Measurements from ENCODE around the gene C20orf202.

The C20orf202 gene

DNA sequence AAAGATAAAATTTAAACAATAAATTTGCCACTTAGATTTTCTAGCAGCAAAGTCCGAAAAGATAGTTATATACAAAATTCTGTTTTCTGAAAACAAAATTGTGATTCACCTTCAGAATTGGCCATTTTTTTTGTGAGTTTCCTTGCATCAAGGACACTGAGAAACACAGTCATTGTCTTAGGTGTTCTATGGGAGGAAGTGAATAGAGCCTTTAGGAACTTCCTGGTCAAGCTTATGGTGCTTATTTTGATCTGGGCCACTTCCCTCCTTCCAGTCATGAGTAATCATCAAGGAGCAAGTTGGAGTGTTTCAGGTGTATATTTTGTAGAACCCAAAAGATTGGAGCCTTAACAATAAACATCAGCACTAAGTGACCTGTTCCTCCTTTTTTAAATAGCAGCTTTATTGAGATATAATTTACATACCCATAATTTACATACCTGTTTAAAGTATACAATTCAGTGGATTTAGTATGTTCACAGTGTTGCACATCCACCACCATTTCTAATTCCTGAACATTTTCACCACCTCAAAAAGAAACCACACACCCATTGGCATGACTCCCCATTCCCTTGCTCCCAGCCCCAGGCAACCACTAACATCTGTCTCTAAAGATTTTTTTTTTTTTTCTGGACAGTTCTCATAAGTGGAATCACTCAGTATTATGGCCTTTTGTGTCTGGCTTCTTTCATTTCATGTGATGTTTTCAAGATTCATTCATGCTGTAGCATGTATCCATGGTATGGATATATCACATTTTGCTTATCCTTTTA is 36.1 kb upstream of the C20orf202 start:
- DNase-seq (ENCODE audit: extremely low read depth, insufficient read length) = no peak
- peaks cover 46% of the 10 kb centered on the region for H3K36me3 ChIP-seq (ENCODE audit: control insufficient read depth, insufficient read depth, low read length)

DNA sequence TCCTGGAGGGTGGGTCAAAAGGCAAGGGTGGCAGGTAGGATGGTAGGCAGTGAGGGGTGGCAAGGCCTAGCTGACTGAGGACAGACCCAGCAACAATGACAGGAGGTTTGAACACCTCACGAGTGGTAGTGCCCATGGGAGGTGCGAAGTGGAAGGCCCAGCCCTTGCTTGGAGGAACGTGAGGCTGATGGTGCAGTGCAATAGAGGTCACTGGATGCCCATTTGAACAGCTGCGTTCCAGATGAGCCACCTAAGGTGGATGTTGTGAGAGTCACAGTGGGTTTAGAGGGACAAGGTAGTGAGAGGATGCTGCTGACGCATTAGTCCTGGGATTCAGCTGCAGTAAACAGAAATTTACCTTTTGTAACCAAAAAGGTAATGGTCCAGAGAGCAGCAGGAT is 34.0 kb upstream of the C20orf202 start:
- Histone ChIP-seq H3K36me3 (ENCODE audit: control insufficient read depth, insufficient read depth, low read length) (peaks cover 40% of the 10 kb centered on the region), H3K4me3 (replicated peaks; ENCODE audit: low read depth, low read length) (no peak overlapping the region), H3K27me3 (replicated peaks; ENCODE audit: control insufficient read depth, insufficient read depth, low read length) (no peaks in the 10 kb centered on the region)
- DNase-seq (ENCODE audit: extremely low read depth, insufficient read length) = no peak
- TF ChIP-seq, protein P1, sequence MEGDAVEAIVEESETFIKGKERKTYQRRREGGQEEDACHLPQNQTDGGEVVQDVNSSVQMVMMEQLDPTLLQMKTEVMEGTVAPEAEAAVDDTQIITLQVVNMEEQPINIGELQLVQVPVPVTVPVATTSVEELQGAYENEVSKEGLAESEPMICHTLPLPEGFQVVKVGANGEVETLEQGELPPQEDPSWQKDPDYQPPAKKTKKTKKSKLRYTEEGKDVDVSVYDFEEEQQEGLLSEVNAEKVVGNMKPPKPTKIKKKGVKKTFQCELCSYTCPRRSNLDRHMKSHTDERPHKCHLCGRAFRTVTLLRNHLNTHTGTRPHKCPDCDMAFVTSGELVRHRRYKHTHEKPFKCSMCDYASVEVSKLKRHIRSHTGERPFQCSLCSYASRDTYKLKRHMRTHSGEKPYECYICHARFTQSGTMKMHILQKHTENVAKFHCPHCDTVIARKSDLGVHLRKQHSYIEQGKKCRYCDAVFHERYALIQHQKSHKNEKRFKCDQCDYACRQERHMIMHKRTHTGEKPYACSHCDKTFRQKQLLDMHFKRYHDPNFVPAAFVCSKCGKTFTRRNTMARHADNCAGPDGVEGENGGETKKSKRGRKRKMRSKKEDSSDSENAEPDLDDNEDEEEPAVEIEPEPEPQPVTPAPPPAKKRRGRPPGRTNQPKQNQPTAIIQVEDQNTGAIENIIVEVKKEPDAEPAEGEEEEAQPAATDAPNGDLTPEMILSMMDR (IDR thresholded peaks at IDR 0.05; ENCODE audit: insufficient read depth, low read length, poor library complexity, severe bottlenecking) = no peak

More for the DNA sequence above, 36.1 kb upstream of the C20orf202 start:
- TF ChIP-seq, protein P1 (IDR thresholded peaks at IDR 0.05; ENCODE audit: insufficient read depth, low read length, poor library complexity, severe bottlenecking) = no peak
- Histone ChIP-seq H3K4me3 (replicated peaks; ENCODE audit: low read depth, low read length) (no peak overlapping the region), H3K27me3 (replicated peaks; ENCODE audit: control insufficient read depth, insufficient read depth, low read length) (no peaks in the 10 kb centered on the region)

DNA sequence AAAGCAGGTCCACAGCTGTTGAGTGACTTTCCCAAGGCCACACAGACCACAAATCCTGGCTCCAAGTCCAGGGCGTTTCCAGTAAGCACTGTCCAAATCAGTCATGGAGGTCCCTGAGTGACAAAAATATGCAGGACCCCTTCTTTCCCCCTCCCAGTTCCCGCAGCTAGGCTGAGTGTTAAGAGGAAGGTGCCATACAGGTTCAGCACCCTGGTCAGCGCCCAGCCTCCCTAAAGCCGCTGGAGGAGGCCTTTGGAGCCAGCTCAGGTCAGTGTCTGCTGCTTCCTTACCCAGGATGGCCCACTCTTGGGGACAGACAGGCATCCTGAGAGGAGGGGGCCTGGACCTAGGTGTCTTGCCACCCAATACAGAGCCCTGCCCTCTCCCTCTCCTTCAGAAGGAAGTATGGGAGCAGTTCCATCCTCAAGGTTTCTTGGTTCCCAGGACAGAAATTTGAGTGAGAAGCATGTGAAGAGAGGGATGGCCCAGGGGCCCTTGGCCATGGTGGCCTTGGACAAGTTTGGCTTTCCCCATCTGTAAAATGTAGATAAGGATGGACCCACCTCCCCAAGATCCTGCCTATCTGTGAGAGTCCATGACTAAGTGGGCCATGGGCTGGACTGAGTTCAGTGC is 31.7 kb upstream of the C20orf202 start:
- no peak for DNase-seq (ENCODE audit: extremely low read depth, insufficient read length)
- TF ChIP-seq, protein P1 (IDR thresholded peaks at IDR 0.05; ENCODE audit: insufficient read depth, low read length, poor library complexity, severe bottlenecking) = no peak
- H3K36me3 ChIP-seq (ENCODE audit: control insufficient read depth, insufficient read depth, low read length) = peaks cover 23% of the 10 kb centered on the region
- H3K27me3 ChIP-seq (replicated peaks; ENCODE audit: control insufficient read depth, insufficient read depth, low read length) = no peaks in the 10 kb centered on the region
- H3K4me3 ChIP-seq (replicated peaks; ENCODE audit: low read depth, low read length) = no peak overlapping the region

DNA sequence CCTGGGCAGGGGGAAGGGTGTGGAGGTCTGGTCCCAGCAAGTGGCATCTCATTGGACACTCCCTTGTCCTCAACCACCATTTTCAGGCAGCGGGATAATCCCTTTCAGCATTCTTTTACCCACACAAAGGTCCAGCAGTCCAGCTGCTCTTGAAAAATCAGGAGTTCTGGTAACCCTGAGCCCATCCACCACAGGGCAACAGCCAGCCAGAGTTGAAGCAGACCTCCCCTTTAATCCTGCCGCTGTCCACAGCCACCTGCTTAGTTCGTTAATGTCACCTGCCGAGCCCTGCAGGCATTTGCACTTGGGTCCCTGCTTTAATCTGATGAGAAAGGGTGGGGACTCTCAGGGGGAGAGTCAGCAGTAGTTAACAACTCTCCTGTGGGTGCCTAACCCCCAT is 29.6 kb upstream of the C20orf202 start:
- DNase-seq (ENCODE audit: extremely low read depth, insufficient read length) = no peak
- Histone ChIP-seq H3K27me3 (replicated peaks; ENCODE audit: control insufficient read depth, insufficient read depth, low read length) (no peaks in the 10 kb centered on the region), H3K4me3 (replicated peaks; ENCODE audit: low read depth, low read length) (no peak overlapping the region), H3K36me3 (ENCODE audit: control insufficient read depth, insufficient read depth, low read length) (peaks cover 19% of the 10 kb centered on the region)
- TF ChIP-seq, protein P1 (IDR thresholded peaks at IDR 0.05; ENCODE audit: insufficient read depth, low read length, poor library complexity, severe bottlenecking) = no peak

DNA sequence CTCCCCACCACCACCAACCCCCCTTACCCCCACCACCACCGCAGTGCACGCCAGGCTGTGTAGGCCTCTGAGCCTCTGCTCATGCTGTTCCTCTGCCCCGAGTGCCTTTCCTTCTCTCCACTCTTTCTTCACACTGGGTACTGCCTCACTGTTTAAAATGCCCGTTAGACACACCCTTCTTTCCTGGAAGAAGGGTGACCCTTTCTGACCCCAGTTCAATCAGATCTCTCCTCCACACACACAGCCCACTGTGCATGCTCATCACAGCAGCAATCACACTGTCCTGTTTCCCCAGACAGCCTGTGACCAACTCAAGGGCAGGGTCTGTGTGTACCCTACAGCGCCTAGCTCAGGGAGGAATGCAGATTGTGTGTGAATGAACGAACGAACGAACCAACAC is 28.5 kb upstream of the C20orf202 start:
- DNase-seq (ENCODE audit: extremely low read depth, insufficient read length) = no peak
- no peaks in the 10 kb centered on the region for H3K27me3 ChIP-seq (replicated peaks; ENCODE audit: control insufficient read depth, insufficient read depth, low read length)
- H3K4me3 ChIP-seq (replicated peaks; ENCODE audit: low read depth, low read length) = no peak overlapping the region
- peaks cover 11% of the 10 kb centered on the region for H3K36me3 ChIP-seq (ENCODE audit: control insufficient read depth, insufficient read depth, low read length)
- TF ChIP-seq, protein P1 (IDR thresholded peaks at IDR 0.05; ENCODE audit: insufficient read depth, low read length, poor library complexity, severe bottlenecking) = no peak
